HEK293T (cell line): ENCODE data around the gene PLGLB1.
"Not testable (repeated sequence)": the region's sequence is repeated elsewhere in the genome, so short reads cannot be mapped to it uniquely, and the experiment has no call there.

Experiments used
- ELF4 ChIP-seq: fragments of 450-650 bp; IDR thresholded peaks from 2 replicates; pipeline ENCODE4 v1.6.1; 2017; ENCODE audit warnings: antibody characterized with exemption
- FOXA1 ChIP-seq: fragments of 450-650 bp; IDR thresholded peaks from 2 replicates; pipeline ENCODE4 v1.6.1; 2016; ENCODE audit warnings: mild to moderate bottlenecking
- FOXK2 ChIP-seq: fragments of 450-650 bp; IDR thresholded peaks from 2 replicates; pipeline ENCODE4 v1.6.1; 2016; ENCODE audit warnings: mild to moderate bottlenecking
- FOXM1 ChIP-seq: fragments of 450-650 bp; IDR thresholded peaks from 2 replicates; pipeline ENCODE4 v1.6.1; 2017; ENCODE audit warnings: mild to moderate bottlenecking, borderline replicate concordance
- HDGF ChIP-seq: fragments of 450-650 bp; IDR thresholded peaks from 2 replicates; pipeline ENCODE4 v1.6.1; 2017; ENCODE audit warnings: antibody characterized with exemption, borderline replicate concordance
- L3MBTL2 ChIP-seq: fragments of 450-650 bp; conservative IDR thresholded peaks from 2 replicates; pipeline ENCODE4 v1.6.1; 2016; ENCODE audit warnings: mild to moderate bottlenecking
- LEF1 ChIP-seq: fragments of 450-650 bp; IDR thresholded peaks from 2 replicates; pipeline ENCODE4 v1.6.1; 2017; ENCODE audit warnings: mild to moderate bottlenecking, borderline replicate concordance
- SP1 ChIP-seq: fragments of 450-650 bp; IDR thresholded peaks from 2 replicates; pipeline ENCODE4 v1.6.1; 2017
- SUZ12 ChIP-seq: fragments of 450-650 bp; IDR thresholded peaks from 2 replicates; pipeline ENCODE4 v1.6.1; 2016; ENCODE audit warnings: mild to moderate bottlenecking
- TARDBP ChIP-seq: fragments of 450-650 bp; IDR thresholded peaks from 2 replicates; pipeline ENCODE4 v1.6.1; 2016
- ZNF384 ChIP-seq: fragments of 450-650 bp; IDR thresholded peaks from 2 replicates; pipeline ENCODE4 v1.6.1; 2016

DNA sequence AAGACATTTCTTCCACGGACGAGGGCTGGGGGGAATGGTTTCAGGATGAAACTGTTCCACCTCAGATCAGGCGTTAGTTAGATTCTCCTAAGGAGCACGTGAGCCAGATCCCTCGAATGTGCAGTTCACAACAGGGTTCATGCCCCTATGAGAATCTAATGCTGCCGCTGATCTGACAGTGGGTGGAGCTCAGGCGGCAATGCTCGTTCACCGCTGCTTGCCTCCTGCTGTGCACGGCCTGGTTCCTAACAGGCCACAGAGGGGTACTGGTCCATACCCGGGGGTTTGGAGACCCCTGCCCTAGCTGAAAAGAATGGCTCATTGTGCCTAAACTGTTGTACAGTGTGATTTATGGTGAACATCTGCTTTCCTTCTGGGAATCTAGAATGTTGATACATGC lies 34.8 kb upstream of the PLGLB1 start:
- not testable (repeated sequence) for TF ChIP-seq FOXA1, SP1, ELF4, SUZ12, FOXM1, TARDBP, LEF1, HDGF, FOXK2, ZNF384, L3MBTL2
